NCI-H526 (cell line): ENCODE results near the gene KIFC3.

Experiments used
- DNase-seq, 2 experiments: peaks; one replicate each; lab custom pipeline; 2025; lab: John Stamatoyannopoulos, UW

KIFC3 gene

GRCh38 chr16:57765160-57765728 is 37.0 kb downstream of the KIFC3 start:
- DNase-seq = no peak

GRCh38 chr16:57764341-57765159 is 37.7 kb downstream of the KIFC3 start:
- peak in 1 of 2 experiments; percentile 22 for DNase-seq

- DNase-seq = no peak
These were observed 38.3 kb downstream of the KIFC3 start for GRCh38 chr16:57764006-57764340.

GRCh38 chr16:57763285-57764005 is 38.8 kb downstream of the KIFC3 start:
- no peak for DNase-seq

GRCh38 chr16:57762365-57763040 is 39.8 kb downstream of the KIFC3 start:
- no peak for DNase-seq

GRCh38 chr16:57761957-57762356 is 40.3 kb downstream of the KIFC3 start:
- no peak for DNase-seq

GRCh38 chr16:57761301-57761700 is 41.0 kb downstream of the KIFC3 start:
- DNase-seq = no peak

- no peak for DNase-seq
These were observed 41.7 kb downstream of the KIFC3 start for GRCh38 chr16:57760357-57761160.

- DNase-seq = no peak
These were observed 42.5 kb downstream of the KIFC3 start for GRCh38 chr16:57759541-57760356.

GRCh38 chr16:57759131-57759530 is 43.2 kb downstream of the KIFC3 start:
- no peak for DNase-seq

- DNase-seq = no peak
These were observed 43.8 kb downstream of the KIFC3 start for GRCh38 chr16:57758331-57759117.

- DNase-seq = no peak
These were observed 44.4 kb downstream of the KIFC3 start for GRCh38 chr16:57757883-57758282.

GRCh38 chr16:57757326-57757786 is 44.9 kb downstream of the KIFC3 start:
- DNase-seq = peak in 1 of 2 experiments; percentile 57

- DNase-seq = no peak
These were observed 45.6 kb downstream of the KIFC3 start for GRCh38 chr16:57756424-57757325.

GRCh38 chr16:57755726-57756423 is 46.4 kb downstream of the KIFC3 start:
- no peak for DNase-seq

- no peak for DNase-seq
These were observed 47.1 kb downstream of the KIFC3 start for GRCh38 chr16:57755061-57755684.

- DNase-seq = no peak
These were observed 47.8 kb downstream of the KIFC3 start for GRCh38 chr16:57754354-57755060.
